ENCODE results near the gene RREB1. TPM values are rescaled to one million over a fixed set of nuclear protein-coding genes. Genes with fewer than 3 reads are reported as not detected.

RREB1 gene
- total RNA-seq, 6 experiments from 2014 or later, result 17.5 to 23.5 (median 20.1) TPM

GRCh38 chr6:7075341-7076000, 32.3 kb upstream of the RREB1 start:
- H3K4me3 Mint-ChIP-seq, result no peak overlapping the region
- H3K27ac Mint-ChIP-seq, result no peak overlapping the region
- no peaks in the 10 kb centered on the region for H3K9me3 Mint-ChIP-seq
- TF ChIP-seq CTCF (IDR thresholded peaks at IDR 0.05), result no peak
- no peak for DNase-seq
- H3K4me1 Mint-ChIP-seq (ENCODE audit: low read depth), result no peaks in the 10 kb centered on the region
- H3K27me3 Mint-ChIP-seq (ENCODE audit: insufficient read depth), result peaks cover 4% of the 10 kb centered on the region; the same call in 1 of the 2 replicates
- H3K36me3 Mint-ChIP-seq (ENCODE audit: low read depth), result no peaks in the 10 kb centered on the region

GRCh38 chr6:7077856-7078255, 29.9 kb upstream of the RREB1 start:
- Mint-ChIP-seq H3K27me3 (ENCODE audit: insufficient read depth) (peaks cover under 1% of the 10 kb centered on the region; the same call in 1 of the 2 replicates), H3K27ac (no peak overlapping the region), H3K9me3 (no peaks in the 10 kb centered on the region), H3K4me1 (ENCODE audit: low read depth) (no peaks in the 10 kb centered on the region), H3K4me3 (no peak overlapping the region), H3K36me3 (ENCODE audit: low read depth) (no peaks in the 10 kb centered on the region)
- TF ChIP-seq CTCF (IDR thresholded peaks at IDR 0.05), result no peak
- DNase-seq, result no peak

GRCh38 chr6:7078856-7079255, 28.9 kb upstream of the RREB1 start:
- Mint-ChIP-seq H3K27me3 (ENCODE audit: insufficient read depth) (no peaks in the 10 kb centered on the region; the same call in 1 of the 2 replicates), H3K27ac (no peak overlapping the region), H3K4me3 (no peak overlapping the region), H3K36me3 (ENCODE audit: low read depth) (no peaks in the 10 kb centered on the region), H3K4me1 (ENCODE audit: low read depth) (no peaks in the 10 kb centered on the region), H3K9me3 (no peaks in the 10 kb centered on the region)
- TF ChIP-seq CTCF (IDR thresholded peaks at IDR 0.05), result no peak
- DNase-seq, result no peak

GRCh38 chr6:7080311-7080710, 27.4 kb upstream of the RREB1 start:
- no peaks in the 10 kb centered on the region; the same call in 1 of the 2 replicates for H3K27me3 Mint-ChIP-seq (ENCODE audit: insufficient read depth)
- no peak overlapping the region for H3K27ac Mint-ChIP-seq
- H3K4me3 Mint-ChIP-seq, result no peak overlapping the region
- TF ChIP-seq CTCF (IDR thresholded peaks at IDR 0.05), result no peak
- no peaks in the 10 kb centered on the region for H3K4me1 Mint-ChIP-seq (ENCODE audit: low read depth)
- no peak for DNase-seq
- no peaks in the 10 kb centered on the region for H3K36me3 Mint-ChIP-seq (ENCODE audit: low read depth)
- H3K9me3 Mint-ChIP-seq, result no peaks in the 10 kb centered on the region

- Mint-ChIP-seq H3K4me3 (no peak overlapping the region), H3K27me3 (ENCODE audit: insufficient read depth) (no peaks in the 10 kb centered on the region; the same call in 1 of the 2 replicates), H3K36me3 (ENCODE audit: low read depth) (no peaks in the 10 kb centered on the region), H3K9me3 (no peaks in the 10 kb centered on the region), H3K27ac (no peak overlapping the region), H3K4me1 (ENCODE audit: low read depth) (peaks cover 21% of the 10 kb centered on the region)
- peak; percentile 18 for DNase-seq
- TF ChIP-seq CTCF (IDR thresholded peaks at IDR 0.05), result no peak
Measured at GRCh38 chr6:7085911-7086310, 21.9 kb upstream of the RREB1 start.
